DND-41 (cell line): ENCODE results near the gene PCK2.

Experiments used
- ATAC-seq: fragments of 200-7000 bp; cut with Tn5 transposase; 3 replicates; pipeline ENCODE4 v1.9.1; 2021; ENCODE audit warnings: low read depth; ENCODE audit not compliant: insufficient read depth
- DNase-seq: peaks from one replicate; pipeline ENCODE4 v3.0.0-alpha.2; 2020
- H2AFZ ChIP-seq: 2 replicates; pipeline ENCODE4 v1.6.0; 2012; ENCODE audit warnings: low read depth, low read length
- H3K27ac ChIP-seq: 2 replicates; pipeline ENCODE4 v1.5.1; 2012; ENCODE audit warnings: low read length, inconsistent platforms
- H3K27me3 ChIP-seq: fragments of 200-600 bp; sonication (generic); 2 replicates; pipeline ENCODE4 v1.6.0; 2012; ENCODE audit warnings: low read length, mild to moderate bottlenecking, inconsistent platforms; ENCODE audit not compliant: insufficient read depth, poor library complexity
- H3K36me3 ChIP-seq: 2 replicates; pipeline ENCODE4 v1.5.1; 2012; ENCODE audit warnings: low read length, inconsistent platforms; ENCODE audit not compliant: insufficient read depth
- H3K4me1 ChIP-seq: 2 replicates; pipeline ENCODE4 v1.5.1; 2012; ENCODE audit warnings: mild to moderate bottlenecking, low read length; ENCODE audit not compliant: insufficient read depth
- H3K4me2 ChIP-seq: 2 replicates; pipeline ENCODE4 v1.6.0; 2012; ENCODE audit warnings: mild to moderate bottlenecking, moderate library complexity, low read length, inconsistent platforms; ENCODE audit not compliant: insufficient read depth
- H3K4me3 ChIP-seq, 2 experiments: fragments of 200-600 bp in 1 of 2; shearing (Covaris generic) in 1 of 2; 2 replicates each; pipeline ENCODE4 v1.5.1; 2012 to 2016; ENCODE audit warnings: inconsistent platforms in 2 of 2, low read length in 2 of 2, mild to moderate bottlenecking in 2 of 2, low read depth in 1 of 2, moderate library complexity in 1 of 2
- H3K79me2 ChIP-seq: 2 replicates; pipeline ENCODE4 v1.6.0; 2012; ENCODE audit warnings: low read length, inconsistent platforms; ENCODE audit not compliant: insufficient read depth
- H3K9ac ChIP-seq: 2 replicates; pipeline ENCODE4 v1.6.0; 2012; ENCODE audit warnings: low read depth, mild to moderate bottlenecking, inconsistent platforms, low read length, moderate library complexity
- H3K9me3 ChIP-seq: 2 replicates; pipeline ENCODE4 v1.5.1; 2012; ENCODE audit warnings: low read length, moderate library complexity, mild to moderate bottlenecking, inconsistent platforms; ENCODE audit not compliant: insufficient read depth, severe bottlenecking
- H4K20me1 ChIP-seq: 2 replicates; pipeline ENCODE4 v1.6.0; 2012; ENCODE audit warnings: low read length; ENCODE audit not compliant: insufficient read depth
- EZH2 ChIP-seq: IDR thresholded peaks from 3 replicates; pipeline ENCODE4 v1.6.1; 2012; ENCODE audit warnings: borderline replicate concordance, low read depth, mild to moderate bottlenecking, moderate library complexity, low read length, inconsistent platforms; ENCODE audit not compliant: severe bottlenecking
- TF ChIP-seq, protein P1 (sequence below): IDR thresholded peaks from 2 replicates; pipeline ENCODE4 v1.5.1; 2012; ENCODE audit warnings: borderline replicate concordance, low read length, moderate library complexity, mild to moderate bottlenecking; ENCODE audit not compliant: poor library complexity, severe bottlenecking; ENCODE audit errors: extremely low read depth

The PCK2 gene

DNA sequence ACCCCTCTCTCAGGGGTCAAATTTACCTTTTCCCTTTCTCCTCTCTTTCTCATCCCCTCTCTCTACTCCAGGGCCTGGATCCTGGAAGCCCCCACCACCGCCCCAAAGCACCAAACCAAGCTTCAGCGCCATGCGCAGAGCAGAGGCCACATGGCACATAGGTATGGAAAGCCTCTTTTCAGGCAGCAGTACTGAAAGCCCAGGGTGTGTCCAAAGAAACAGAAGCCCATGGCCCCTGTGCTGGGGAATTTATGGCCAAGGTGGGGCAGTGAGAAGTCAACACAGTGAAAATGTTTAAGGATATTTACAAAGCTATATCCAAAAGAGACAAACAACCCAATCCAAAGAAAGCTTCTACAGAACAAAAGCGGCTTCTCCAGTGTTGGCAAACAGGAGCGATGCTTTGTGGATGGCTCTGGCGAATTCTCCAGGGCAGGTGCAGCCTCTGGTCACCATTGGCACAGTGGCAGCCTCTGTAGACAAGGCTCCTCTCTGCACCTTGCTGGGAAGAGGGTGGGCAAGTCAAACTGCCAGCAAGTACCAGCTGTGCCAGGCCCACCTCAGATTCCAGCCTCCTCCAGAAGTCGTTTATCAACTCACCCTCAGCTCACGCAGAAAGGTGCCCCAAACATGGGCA is 27.5 kb upstream of the PCK2 start:
- Histone ChIP-seq H3K9me3 (no peaks in the 10 kb centered on the region), H3K4me1 (no peaks in the 10 kb centered on the region), H3K27me3 (no peaks in the 10 kb centered on the region), H4K20me1 (no peaks in the 10 kb centered on the region), H3K4me2 (no peak overlapping the region), H3K9ac (no peak overlapping the region), H2AFZ (no peak overlapping the region), H3K36me3 (no peaks in the 10 kb centered on the region), H3K27ac (no peak overlapping the region), H3K79me2 (no peaks in the 10 kb centered on the region), H3K4me3 (no peak overlapping the region)
- TF ChIP-seq, protein P1, sequence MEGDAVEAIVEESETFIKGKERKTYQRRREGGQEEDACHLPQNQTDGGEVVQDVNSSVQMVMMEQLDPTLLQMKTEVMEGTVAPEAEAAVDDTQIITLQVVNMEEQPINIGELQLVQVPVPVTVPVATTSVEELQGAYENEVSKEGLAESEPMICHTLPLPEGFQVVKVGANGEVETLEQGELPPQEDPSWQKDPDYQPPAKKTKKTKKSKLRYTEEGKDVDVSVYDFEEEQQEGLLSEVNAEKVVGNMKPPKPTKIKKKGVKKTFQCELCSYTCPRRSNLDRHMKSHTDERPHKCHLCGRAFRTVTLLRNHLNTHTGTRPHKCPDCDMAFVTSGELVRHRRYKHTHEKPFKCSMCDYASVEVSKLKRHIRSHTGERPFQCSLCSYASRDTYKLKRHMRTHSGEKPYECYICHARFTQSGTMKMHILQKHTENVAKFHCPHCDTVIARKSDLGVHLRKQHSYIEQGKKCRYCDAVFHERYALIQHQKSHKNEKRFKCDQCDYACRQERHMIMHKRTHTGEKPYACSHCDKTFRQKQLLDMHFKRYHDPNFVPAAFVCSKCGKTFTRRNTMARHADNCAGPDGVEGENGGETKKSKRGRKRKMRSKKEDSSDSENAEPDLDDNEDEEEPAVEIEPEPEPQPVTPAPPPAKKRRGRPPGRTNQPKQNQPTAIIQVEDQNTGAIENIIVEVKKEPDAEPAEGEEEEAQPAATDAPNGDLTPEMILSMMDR = no peak
- TF ChIP-seq EZH2 = no peak
- no peak for DNase-seq
- ATAC-seq = no peak

DNA sequence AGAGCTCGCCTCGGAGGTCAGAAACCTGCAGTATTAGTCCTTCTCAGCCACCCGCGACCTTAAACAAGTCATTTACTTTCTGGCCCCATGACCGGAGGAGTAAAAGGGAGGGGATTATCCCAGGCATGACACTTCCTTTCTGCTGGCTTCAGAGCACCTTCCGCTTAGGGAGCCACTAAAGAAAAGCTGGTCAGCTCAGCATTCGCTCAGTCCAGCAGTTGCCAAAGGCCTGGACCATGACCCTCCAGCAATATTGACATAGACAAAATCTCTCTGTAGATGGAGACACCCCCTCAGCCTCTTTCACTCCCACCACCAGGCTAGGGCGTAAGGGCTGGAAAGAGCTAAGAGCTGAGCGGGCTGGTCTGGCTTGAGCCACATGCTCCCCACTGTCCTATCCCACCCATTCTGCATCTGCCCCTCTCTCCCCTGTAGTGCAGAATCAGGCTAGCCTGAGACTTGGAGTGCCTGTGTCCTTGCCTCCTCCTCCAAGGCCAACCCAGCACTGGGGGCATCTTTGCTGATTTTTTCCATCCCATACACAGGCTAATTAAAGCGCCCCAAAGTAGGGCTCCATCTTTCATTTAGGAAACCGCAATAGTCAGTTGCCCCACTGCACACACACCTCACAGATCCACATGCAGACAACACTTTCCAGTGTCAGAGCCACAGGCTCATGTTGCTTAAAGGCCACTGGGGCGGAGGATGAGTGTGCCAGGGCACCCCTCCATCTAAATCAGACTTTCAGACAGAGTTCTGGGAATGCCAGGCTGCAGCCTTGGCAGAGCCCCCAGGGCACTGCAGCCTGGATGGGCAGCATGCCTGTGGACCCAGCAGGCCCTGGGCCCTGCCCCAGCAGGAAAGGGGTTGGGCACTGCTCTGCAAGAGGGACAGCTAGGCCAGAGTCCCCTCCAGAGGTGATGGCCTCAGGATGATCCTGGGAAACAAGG is 26.7 kb upstream of the PCK2 start:
- Histone ChIP-seq H2AFZ (no peak overlapping the region), H3K4me1 (no peaks in the 10 kb centered on the region), H3K4me3 (no peak overlapping the region), H3K4me2 (no peak overlapping the region), H3K27ac (no peak overlapping the region), H3K27me3 (no peaks in the 10 kb centered on the region), H3K79me2 (no peaks in the 10 kb centered on the region), H3K9me3 (no peaks in the 10 kb centered on the region), H4K20me1 (no peaks in the 10 kb centered on the region), H3K9ac (no peak overlapping the region), H3K36me3 (no peaks in the 10 kb centered on the region)
- ATAC-seq (no peak), DNase-seq (no peak)
- TF ChIP-seq, protein P1 = no peak
- TF ChIP-seq EZH2 = no peak

DNA sequence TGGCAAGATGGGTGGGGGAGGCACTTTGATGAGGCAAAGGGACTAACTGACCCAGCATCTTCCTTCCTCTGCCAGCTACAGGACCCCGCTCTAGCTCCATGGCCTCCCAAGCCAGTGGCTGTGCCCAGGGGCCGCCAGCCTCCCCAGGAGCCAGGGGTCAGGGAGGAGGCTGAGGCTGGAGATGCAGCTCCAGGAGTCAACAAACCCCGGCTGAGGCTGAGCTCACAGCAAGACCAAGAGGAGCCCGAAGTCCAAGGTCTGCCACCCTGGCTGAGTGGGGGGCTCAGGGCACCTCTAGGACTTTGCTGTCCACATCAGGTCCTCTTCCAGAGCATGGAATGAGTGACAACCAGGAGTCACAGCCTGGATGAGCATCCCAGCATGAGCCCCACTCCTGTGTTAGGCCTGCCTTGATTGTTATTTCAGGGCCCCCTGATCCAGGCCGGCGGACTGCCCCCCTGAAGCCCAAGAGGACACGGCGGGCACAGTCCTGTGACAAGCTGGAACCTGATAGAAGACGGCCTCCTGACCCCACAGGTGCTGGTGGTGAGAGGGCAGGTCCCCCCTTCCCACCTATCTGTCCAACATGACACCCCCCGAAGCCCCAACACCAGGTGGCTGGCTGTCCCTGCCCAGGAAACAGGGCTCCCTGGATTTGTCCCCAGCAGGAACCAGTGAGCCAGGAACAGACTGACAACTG is 25.2 kb upstream of the PCK2 start:
- no peak overlapping the region for H3K4me2 ChIP-seq
- no peak for ATAC-seq

More for the DNA sequence above, 25.2 kb upstream of the PCK2 start:
- Histone ChIP-seq H3K27me3 (no peaks in the 10 kb centered on the region), H3K9me3 (no peaks in the 10 kb centered on the region), H2AFZ (no peak overlapping the region), H3K9ac (no peak overlapping the region), H3K36me3 (no peaks in the 10 kb centered on the region), H3K4me3 (no peak overlapping the region), H3K4me1 (no peaks in the 10 kb centered on the region), H3K79me2 (no peaks in the 10 kb centered on the region), H4K20me1 (no peaks in the 10 kb centered on the region), H3K27ac (no peak overlapping the region)
- no peak for DNase-seq
- TF ChIP-seq, protein P1 = no peak
- no peak for TF ChIP-seq EZH2
